AG09319 (cell line): ENCODE measurements around the gene CPA1.

Experiments
- DNase-seq: peaks from one replicate; pipeline ENCODE4 v3.0.0-alpha.2; 2010; ENCODE audit warnings: low read depth; ENCODE audit errors: extremely low read depth
- CTCF ChIP-seq: IDR thresholded peaks from 2 replicates; pipeline ENCODE4 v1.5.1; 2011; ENCODE audit warnings: low read depth, mild to moderate bottlenecking, inconsistent platforms, low read length, moderate library complexity

CPA1 gene

GRCh38 chr7:130384371-130384801 is 4.1 kb downstream of the CPA1 start:
- TF ChIP-seq CTCF: no peak
- no peak for DNase-seq

- DNase-seq: no peak
- TF ChIP-seq CTCF: no peak
Measured at GRCh38 chr7:130384841-130385599, 4.7 kb downstream of the CPA1 start.

- DNase-seq: no peak
- no peak for TF ChIP-seq CTCF
Measured at GRCh38 chr7:130385600-130386066, 5.3 kb downstream of the CPA1 start.

DNA sequence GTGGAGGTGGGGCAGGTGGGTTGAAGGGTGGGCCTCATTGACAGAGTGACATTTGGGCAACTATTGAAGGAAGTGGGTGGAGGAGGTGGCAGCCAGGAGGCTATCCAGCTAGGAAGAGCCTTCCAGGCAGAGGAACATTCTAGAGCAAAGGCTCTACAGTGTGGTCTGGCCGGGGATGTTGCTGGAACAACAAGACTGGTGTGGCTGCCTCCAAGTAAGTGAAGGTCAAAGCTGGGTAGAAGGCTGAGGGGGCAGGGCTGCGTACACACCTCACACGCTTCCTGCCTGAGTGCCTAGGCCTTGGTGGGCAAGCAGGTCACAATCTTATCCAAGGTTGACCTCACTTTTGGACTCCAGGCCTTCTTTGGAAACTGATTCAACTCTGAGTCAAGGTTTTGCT is 6.6 kb downstream of the CPA1 start:
- TF ChIP-seq CTCF: no peak
- no peak for DNase-seq

GRCh38 chr7:130387306-130387627 is 7.0 kb downstream of the CPA1 start:
- no peak for TF ChIP-seq CTCF
- DNase-seq: no peak

DNA sequence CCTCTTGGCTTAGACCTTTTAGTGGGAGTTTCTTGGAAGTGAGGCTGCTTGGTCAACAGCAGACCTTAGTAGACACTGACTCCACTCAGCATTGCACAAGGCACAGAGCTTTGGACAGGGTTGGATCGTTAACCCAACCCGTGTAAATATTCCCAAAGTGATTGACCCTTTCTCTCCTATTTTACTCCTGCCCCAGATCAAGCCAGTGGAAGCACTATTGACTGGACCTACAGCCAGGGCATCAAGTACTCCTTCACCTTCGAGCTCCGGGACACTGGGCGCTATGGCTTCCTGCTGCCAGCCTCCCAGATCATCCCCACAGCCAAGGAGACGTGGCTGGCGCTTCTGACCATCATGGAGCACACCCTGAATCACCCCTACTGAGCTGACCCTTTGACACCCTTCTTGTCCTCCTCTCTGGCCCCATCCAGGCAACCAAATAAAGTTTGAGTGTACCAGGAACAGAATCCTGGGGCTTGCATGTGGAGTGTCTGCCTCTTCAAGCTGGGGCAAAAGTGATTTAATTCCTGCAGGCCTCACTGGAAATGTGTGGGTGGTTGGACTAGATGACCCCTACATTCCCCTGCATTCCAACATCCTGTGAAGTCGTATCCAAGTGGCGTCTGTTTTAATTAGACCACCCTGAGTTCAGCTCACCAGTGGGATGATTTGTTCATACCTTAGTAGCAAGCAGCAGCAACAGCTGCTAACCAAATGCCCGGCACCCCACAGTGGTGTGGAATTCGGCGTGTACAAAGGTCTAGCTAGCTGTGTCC is 7.5 kb downstream of the CPA1 start:
- no peak for DNase-seq
- TF ChIP-seq CTCF: no peak

DNA sequence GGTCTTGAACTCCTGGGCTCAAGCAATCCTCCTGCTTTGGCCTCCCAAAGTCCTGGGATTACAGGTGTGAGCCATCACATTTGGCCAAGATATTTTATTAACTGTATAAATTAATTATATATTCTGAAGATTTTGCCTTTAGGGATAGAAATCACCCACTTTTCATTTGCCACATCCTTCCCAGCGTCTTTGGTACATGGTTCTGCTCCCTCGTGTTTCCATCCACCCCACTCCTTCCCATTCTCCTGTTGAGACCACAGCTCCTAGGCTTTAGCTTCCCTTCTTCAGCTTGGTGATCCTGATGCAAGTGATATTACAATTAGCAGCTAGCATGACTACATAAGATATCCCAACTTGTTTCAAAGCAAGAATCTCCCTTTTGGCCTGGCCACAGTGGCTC is 8.4 kb downstream of the CPA1 start:
- no peak for TF ChIP-seq CTCF
- no peak for DNase-seq
